ENCODE measurements around the gene MALL.
"Not testable (repeated sequence)": the region's sequence is repeated elsewhere in the genome, so short reads cannot be mapped to it uniquely, and the experiment has no call there.

DNA sequence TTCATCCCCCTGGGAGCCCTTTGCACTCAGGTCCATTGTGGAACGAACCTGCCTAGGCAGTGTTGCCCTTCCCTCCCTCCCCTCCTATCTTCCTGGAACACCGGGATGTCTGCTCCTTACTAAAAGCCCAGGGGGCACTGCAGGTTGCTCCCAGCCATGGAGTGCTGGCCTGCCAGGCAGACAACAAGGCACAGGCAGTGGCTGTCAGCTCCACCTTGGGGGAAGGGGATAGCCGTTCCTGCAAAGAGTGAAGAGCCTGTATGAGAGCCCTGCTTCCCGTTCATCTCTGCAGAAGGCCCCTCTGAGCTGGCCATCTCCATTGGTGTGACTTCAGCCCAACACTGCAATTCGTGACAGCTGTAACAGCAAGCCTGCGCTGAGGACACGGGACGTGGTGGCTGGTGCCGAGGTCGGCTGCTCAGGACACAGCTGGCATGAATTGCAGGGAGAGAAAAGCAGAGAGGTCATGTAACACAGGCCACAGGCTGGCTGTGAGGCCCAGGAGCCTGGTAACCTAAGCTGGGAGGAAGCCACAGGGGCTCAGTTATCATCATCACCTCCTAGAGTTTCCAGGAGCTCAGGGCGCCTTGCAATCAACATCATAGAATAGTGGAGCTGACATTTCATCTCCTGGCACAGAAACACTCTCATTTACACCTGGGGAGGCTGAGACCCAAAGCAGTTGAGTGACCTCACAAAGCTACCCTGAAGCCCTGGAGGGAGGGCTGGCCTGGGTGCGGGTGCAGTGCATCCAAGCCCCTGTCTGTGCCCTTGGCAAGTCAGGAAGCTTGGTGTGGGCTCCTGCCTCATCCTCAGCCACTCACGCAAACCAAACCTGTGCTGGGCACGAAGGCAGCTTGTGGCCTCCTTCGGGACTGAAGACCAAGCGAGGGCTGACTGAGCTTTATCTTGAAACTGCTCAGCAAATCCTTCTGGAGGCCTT lies 67.1 kb downstream of the MALL start:
- TF ChIP-seq EZH2 (IDR thresholded peaks at IDR 0.05); POLR2AphosphoS5 (IDR thresholded peaks at IDR 0.05; ENCODE audit: borderline replicate concordance, low read depth, low read length); FOXP2 (optimal IDR thresholded peaks at IDR 0.05; ENCODE audit: control extremely low read depth, extremely low read length, insufficient read depth): not testable (repeated sequence)
